ENCODE data around the gene CAPN10. TPM values are rescaled to one million over a fixed set of nuclear protein-coding genes. Genes with fewer than 3 reads are reported as not detected.
A peak's percentile ranks its signal among the peaks of the same experiment; 100 is the strongest.

CAPN10 gene
- total RNA-seq, 1 experiment from 2014 or later, result 90.2 TPM

GRCh38 chr2:240637116-240637900, 50.8 kb downstream of the CAPN10 start:
- no peak for DNase-seq (ENCODE audit: low spot score)

- no peak for DNase-seq (ENCODE audit: low spot score)
These were observed 51.4 kb downstream of the CAPN10 start for GRCh38 chr2:240637901-240638345.

GRCh38 chr2:240638512-240639160, 52.1 kb downstream of the CAPN10 start:
- DNase-seq (ENCODE audit: low spot score), result no peak

DNA sequence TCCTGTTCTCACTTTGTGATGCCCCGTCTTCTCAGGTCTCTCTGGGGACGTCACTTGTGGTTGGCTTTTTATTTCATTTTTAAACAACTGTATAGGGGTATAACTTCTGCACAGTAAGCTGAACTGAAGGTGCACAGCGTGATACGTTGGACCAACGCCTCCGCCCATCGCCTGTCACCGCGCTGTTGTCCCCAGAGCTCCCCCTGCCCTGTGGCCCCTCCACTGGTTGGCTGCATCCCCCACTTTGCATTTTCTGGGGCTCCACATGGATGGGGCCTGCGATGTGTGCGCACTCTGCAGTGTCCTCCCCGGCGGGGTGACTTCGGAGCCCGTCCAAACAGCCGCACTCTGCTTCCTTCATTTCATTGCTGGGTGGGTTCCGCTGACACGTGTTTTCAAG, 53.0 kb downstream of the CAPN10 start:
- DNase-seq (ENCODE audit: low spot score), result no peak

GRCh38 chr2:240640939-240641338, 54.4 kb downstream of the CAPN10 start:
- peak; percentile 63 for DNase-seq (ENCODE audit: low spot score)

GRCh38 chr2:240642061-240642805, 55.7 kb downstream of the CAPN10 start:
- DNase-seq (ENCODE audit: low spot score), result no peak

GRCh38 chr2:240642806-240643092, 56.2 kb downstream of the CAPN10 start:
- DNase-seq (ENCODE audit: low spot score), result no peak

DNA sequence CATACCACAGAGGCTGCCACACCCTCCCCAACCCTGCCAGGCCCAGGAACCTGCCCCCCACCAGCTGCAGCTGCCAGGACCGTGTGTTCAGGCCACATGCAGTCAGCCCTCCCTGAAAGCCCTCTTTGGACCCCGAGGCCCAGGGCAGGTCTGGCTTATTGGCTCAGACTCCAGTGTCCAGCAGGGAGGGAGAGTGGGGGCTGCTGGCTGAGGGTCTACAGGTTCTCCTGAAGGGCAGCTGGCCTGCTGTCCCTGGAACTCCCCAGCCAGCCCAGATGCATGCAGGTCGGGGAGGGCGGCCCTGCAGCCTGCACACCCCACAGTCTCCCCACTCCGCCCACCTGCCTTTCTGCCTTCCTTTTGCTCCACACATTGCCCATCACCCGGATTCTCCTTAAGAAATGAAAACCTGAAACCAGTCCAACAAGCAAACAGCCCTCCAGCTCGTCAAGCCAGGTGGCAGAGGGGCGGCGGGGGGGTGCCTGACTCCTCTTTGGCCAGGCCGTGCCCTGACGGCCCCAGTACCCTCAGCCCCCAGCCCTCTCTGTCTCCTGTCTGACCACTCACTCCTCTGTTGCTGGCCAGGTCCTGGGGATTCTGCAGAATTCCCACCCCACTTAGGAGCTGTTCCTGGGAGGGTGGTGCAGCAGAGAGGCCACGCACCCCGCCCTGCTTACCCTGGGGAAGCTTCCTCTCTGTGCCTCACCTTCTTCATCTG, 56.7 kb downstream of the CAPN10 start:
- DNase-seq (ENCODE audit: low spot score), result no peak

DNA sequence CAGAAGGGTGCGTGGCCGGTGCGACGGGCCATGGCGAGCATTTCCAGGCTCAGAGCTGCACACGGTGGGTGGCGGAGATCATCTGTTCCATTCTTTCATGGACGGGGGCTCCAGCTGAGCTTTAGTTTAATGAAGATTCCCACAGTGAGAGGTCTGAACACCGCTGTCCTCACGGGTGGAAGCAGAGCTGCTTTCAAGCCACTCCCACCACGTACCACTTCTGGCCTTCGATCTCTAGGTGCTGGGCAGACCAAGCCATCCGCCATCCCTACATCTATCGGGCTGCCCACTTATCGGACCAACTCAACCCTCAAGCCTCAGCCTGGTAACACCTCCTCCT, 57.2 kb downstream of the CAPN10 start:
- no peak for DNase-seq (ENCODE audit: low spot score)

- DNase-seq (ENCODE audit: low spot score), result no peak
These were observed 57.7 kb downstream of the CAPN10 start for GRCh38 chr2:240644171-240644651.

- DNase-seq (ENCODE audit: low spot score), result no peak
These were observed 58.3 kb downstream of the CAPN10 start for GRCh38 chr2:240644859-240645301.

- DNase-seq (ENCODE audit: low spot score), result no peak
These were observed 58.8 kb downstream of the CAPN10 start for GRCh38 chr2:240645346-240645745.

- no peak for DNase-seq (ENCODE audit: low spot score)
These were observed 59.3 kb downstream of the CAPN10 start for GRCh38 chr2:240645801-240646175.

- no peak for DNase-seq (ENCODE audit: low spot score)
These were observed 59.8 kb downstream of the CAPN10 start for GRCh38 chr2:240646176-240646899.

DNA sequence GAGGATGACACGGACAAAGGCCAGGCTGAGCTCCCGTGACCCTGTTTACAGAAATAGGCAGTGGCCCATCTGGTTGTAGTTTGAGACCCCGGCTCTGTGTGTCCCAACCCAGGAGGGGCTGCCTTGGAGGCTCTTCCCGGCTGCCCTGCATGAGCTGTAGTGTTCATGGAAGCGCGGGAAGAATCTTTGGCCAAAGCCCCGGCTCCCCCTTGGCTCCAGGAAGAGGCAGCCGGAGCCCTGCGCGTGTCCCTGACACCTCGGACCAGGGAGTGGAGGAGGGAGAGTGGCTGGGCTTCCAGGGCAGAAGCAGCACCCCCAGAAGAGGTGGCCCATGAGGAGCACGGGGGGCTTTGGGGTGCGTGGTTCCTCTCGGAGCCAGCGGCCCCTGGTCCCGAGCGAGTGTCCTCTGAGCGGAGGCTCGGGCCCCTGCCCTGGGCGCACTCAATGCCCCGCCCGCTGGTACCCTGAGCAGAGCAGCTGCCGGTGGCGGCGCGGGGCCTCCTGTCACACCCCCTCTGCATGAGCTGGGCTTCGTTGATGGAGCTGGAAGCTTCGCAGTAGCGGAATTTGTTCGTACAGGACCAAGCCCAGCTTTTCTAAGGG, 60.5 kb downstream of the CAPN10 start:
- DNase-seq (ENCODE audit: low spot score), result no peak

- DNase-seq (ENCODE audit: low spot score), result no peak
These were observed 61.1 kb downstream of the CAPN10 start for GRCh38 chr2:240647503-240648154.

GRCh38 chr2:240648155-240648649, 61.7 kb downstream of the CAPN10 start:
- no peak for DNase-seq (ENCODE audit: low spot score)

Data from HT-29 (cell line).